Osteocyte (in vitro differentiated cells): ENCODE data around the gene GNB4. TPM values are rescaled to one million over a fixed set of nuclear protein-coding genes. Genes with fewer than 3 reads are reported as not detected.

Experiments used
- DNase-seq: peaks from one replicate; pipeline ENCODE4 v3.0.0; 2021; ENCODE audit warnings: mixed read lengths; ENCODE audit not compliant: unreplicated experiment; ENCODE audit errors: extremely low spot score
- H3K27ac Mint-ChIP-seq: one replicate; pipeline ENCODE4 v1.8.0; 2021; ENCODE audit warnings: mild to moderate bottlenecking, mixed read lengths; ENCODE audit not compliant: unreplicated experiment
- H3K27me3 Mint-ChIP-seq: one replicate; pipeline ENCODE4 v1.8.0; 2021; ENCODE audit warnings: mixed read lengths; ENCODE audit not compliant: unreplicated experiment
- H3K36me3 Mint-ChIP-seq: one replicate; pipeline ENCODE4 v1.8.0; 2021; ENCODE audit warnings: mixed read lengths; ENCODE audit not compliant: unreplicated experiment
- H3K4me1 Mint-ChIP-seq: one replicate; pipeline ENCODE4 v1.8.0; 2021; ENCODE audit warnings: mixed read lengths; ENCODE audit not compliant: unreplicated experiment
- H3K4me3 Mint-ChIP-seq: one replicate; pipeline ENCODE4 v1.8.0; 2021; ENCODE audit warnings: mild to moderate bottlenecking, moderate library complexity, mixed read lengths; ENCODE audit not compliant: unreplicated experiment
- H3K9me3 Mint-ChIP-seq: one replicate; pipeline ENCODE4 v1.8.0; 2021; ENCODE audit warnings: mixed read lengths; ENCODE audit not compliant: unreplicated experiment
- total RNA-seq: library from RNA; stranded (reverse); gene quantifications from 2 replicates; pipeline ENCODE4 v1.2.1, GENCODE V29; 2021
- TF ChIP-seq, protein P1 (sequence below): fragments of 200-600 bp; sonication (generic); IDR thresholded peaks from 2 replicates; pipeline ENCODE4 v1.5.0; 2021; ENCODE audit warnings: antibody characterized with exemption, mild to moderate bottlenecking, moderate library complexity

The GNB4 gene
- total RNA-seq, 1 donor from 2014 or later = 58.3 TPM

DNA sequence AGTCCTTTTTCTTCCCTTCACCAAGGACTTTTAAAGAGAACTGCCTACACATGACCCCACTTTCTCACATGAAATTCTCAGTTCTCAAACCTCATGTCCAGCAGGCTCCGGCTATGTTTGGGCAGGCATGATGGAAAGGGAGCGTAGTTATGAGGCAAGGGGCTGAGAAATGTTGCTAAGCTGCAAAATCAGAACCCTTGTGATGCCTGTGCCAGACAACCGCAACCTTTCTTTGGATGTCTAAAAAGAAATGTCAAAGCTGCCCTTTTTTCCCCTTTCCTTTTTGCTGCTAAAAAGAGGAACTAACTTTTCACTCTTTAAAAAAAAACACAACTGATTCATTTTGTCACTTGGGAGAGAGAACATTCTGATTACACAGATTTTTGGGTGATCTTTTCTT, 19.2 kb downstream of the GNB4 start:
- Mint-ChIP-seq H3K9me3 (no peaks in the 10 kb centered on the region), H3K36me3 (no peaks in the 10 kb centered on the region), H3K4me3 (no peak overlapping the region), H3K27ac (peak overlapping the region; percentile 37), H3K27me3 (no peaks in the 10 kb centered on the region), H3K4me1 (peaks cover 37% of the 10 kb centered on the region)
- DNase-seq = no peak
- TF ChIP-seq, protein P1, sequence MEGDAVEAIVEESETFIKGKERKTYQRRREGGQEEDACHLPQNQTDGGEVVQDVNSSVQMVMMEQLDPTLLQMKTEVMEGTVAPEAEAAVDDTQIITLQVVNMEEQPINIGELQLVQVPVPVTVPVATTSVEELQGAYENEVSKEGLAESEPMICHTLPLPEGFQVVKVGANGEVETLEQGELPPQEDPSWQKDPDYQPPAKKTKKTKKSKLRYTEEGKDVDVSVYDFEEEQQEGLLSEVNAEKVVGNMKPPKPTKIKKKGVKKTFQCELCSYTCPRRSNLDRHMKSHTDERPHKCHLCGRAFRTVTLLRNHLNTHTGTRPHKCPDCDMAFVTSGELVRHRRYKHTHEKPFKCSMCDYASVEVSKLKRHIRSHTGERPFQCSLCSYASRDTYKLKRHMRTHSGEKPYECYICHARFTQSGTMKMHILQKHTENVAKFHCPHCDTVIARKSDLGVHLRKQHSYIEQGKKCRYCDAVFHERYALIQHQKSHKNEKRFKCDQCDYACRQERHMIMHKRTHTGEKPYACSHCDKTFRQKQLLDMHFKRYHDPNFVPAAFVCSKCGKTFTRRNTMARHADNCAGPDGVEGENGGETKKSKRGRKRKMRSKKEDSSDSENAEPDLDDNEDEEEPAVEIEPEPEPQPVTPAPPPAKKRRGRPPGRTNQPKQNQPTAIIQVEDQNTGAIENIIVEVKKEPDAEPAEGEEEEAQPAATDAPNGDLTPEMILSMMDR = no peak

DNA sequence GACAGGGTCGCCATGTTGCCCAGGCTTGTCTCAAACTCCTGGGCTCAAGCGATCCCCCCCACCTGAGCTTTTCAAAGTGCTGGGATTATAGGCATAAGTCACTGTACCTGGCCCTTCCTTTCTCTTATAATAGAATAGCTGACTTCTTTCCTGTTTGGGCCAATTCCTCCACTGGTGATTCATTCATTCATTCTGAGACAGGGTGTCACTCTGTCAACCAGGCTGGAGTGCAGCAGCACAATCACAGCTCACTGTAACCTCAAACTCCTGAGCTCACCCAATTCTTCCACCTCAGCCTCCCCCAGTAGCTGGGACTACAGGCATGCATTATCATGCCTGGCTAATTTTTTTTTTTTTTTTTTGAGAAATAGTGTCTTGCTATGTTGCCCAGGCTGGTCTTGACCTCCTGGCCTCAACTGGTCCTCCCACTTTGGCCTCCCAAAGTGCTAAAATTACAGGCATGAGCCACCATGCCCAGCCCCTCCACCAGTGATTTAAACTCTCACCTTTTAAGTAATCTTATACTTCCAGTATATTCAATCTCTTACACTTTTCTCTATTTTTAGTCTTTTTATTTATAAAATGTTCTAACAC, 20.9 kb downstream of the GNB4 start:
- Mint-ChIP-seq H3K36me3 (peaks cover 3% of the 10 kb centered on the region), H3K4me1 (peaks cover 37% of the 10 kb centered on the region), H3K27ac (no peak overlapping the region), H3K9me3 (no peaks in the 10 kb centered on the region), H3K27me3 (no peaks in the 10 kb centered on the region), H3K4me3 (no peak overlapping the region)
- TF ChIP-seq, protein P1 = no peak
- DNase-seq = no peak

DNA sequence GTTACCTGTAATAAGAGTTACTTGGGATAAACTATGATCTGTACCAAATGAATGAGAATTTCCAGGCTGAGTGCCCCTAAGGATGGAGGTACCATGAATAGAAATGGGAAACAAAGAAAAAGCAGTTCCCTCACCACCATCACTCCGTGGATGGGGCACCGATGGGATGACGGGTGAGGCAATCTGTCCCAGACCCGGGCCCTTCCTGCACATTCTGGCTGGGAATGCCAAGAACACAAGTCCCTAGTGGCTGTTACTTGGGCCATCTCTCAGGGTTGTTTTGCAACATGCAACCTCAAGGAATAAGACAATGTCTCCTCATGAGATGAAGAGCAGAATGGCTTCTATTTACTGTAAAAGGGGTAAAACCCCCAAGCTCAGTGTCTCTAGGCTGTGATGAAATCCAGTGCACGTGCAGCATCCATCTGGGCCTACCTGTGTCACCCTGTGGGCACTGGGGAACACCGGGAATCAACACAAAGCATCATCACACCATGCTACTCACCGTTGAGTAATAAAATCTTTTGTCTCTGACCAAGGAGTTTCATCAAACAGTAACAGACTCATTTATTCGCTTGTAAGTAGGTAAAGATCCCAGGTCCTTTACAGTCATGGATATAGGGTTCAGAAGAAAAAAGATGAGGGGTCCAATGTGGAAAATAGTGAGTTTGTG, 22.3 kb downstream of the GNB4 start:
- Mint-ChIP-seq H3K36me3 (peaks cover 16% of the 10 kb centered on the region), H3K4me3 (no peak overlapping the region), H3K4me1 (peaks cover 31% of the 10 kb centered on the region), H3K27ac (no peak overlapping the region), H3K9me3 (no peaks in the 10 kb centered on the region), H3K27me3 (no peaks in the 10 kb centered on the region)
- no peak for DNase-seq
- TF ChIP-seq, protein P1 = no peak

- Mint-ChIP-seq H3K36me3 (peaks cover 32% of the 10 kb centered on the region), H3K27ac (no peak overlapping the region), H3K9me3 (no peaks in the 10 kb centered on the region), H3K27me3 (no peaks in the 10 kb centered on the region), H3K4me1 (peaks cover 4% of the 10 kb centered on the region), H3K4me3 (no peak overlapping the region)
- DNase-seq = no peak
- TF ChIP-seq, protein P1 = no peak
These were observed 26.2 kb downstream of the GNB4 start for GRCh38 chr3:179425075-179425474.

GRCh38 chr3:179421500-179421899, 29.8 kb downstream of the GNB4 start:
- peak overlapping the region; percentile 53 for H3K27ac Mint-ChIP-seq
- H3K9me3 Mint-ChIP-seq = no peaks in the 10 kb centered on the region
- H3K4me1 Mint-ChIP-seq = peaks cover 8% of the 10 kb centered on the region
- no peak for DNase-seq
- no peak overlapping the region for H3K4me3 Mint-ChIP-seq
- H3K36me3 Mint-ChIP-seq = peaks cover 48% of the 10 kb centered on the region
- no peaks in the 10 kb centered on the region for H3K27me3 Mint-ChIP-seq
- TF ChIP-seq, protein P1 = peak; percentile 69
